Measurements from ENCODE around the gene SLC12A6.

DNA sequence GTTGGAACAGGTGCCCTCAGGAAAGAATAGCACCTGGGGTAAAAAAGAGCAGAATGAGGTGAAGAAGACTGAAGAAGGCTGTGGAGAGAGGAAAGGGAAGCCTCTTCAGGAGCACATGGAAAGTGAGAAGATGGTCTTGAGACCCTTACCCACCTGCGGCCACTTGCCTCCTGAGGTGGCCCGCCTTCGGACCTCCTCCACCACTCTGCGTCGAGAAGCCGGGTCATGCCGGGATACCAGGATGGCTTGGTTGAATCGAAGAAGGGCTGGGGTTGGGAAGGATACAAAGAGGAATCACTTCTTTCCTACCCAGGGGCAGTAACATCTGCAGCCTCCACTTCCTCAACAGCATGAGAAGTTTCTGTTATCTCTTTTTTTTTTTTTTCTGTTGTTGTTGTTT lies 26.5 kb upstream of the SLC12A6 start:
- TF ChIP-seq ZBTB7A (CRISPR knock-in tag; IDR thresholded peaks at IDR 0.05) (no peak), ZNF205 (CRISPR knock-in tag; IDR thresholded peaks at IDR 0.05) (no peak), KAT2B (IDR thresholded peaks at IDR 0.05; ENCODE audit: borderline replicate concordance, low read depth, low read length) (no peak), ZNF3 (CRISPR knock-in tag; IDR thresholded peaks at IDR 0.05) (no peak), POLR2A (IDR thresholded peaks at IDR 0.05; ENCODE audit: insufficient read depth in 1 of 2, low read depth in 2 of 2, low read length in 2 of 2) (no peak), ATF1 (CRISPR knock-in tag; IDR thresholded peaks at IDR 0.05) (no peak), FLYWCH1 (CRISPR knock-in tag; IDR thresholded peaks at IDR 0.05) (no peak), HNF4G (IDR thresholded peaks at IDR 0.05; ENCODE audit: borderline replicate concordance, low read depth, low read length) (no peak), HNF4G (CRISPR knock-in tag; IDR thresholded peaks at IDR 0.05; ENCODE audit: borderline replicate concordance, low read depth) (no peak)
- TF ChIP-seq, protein P1, sequence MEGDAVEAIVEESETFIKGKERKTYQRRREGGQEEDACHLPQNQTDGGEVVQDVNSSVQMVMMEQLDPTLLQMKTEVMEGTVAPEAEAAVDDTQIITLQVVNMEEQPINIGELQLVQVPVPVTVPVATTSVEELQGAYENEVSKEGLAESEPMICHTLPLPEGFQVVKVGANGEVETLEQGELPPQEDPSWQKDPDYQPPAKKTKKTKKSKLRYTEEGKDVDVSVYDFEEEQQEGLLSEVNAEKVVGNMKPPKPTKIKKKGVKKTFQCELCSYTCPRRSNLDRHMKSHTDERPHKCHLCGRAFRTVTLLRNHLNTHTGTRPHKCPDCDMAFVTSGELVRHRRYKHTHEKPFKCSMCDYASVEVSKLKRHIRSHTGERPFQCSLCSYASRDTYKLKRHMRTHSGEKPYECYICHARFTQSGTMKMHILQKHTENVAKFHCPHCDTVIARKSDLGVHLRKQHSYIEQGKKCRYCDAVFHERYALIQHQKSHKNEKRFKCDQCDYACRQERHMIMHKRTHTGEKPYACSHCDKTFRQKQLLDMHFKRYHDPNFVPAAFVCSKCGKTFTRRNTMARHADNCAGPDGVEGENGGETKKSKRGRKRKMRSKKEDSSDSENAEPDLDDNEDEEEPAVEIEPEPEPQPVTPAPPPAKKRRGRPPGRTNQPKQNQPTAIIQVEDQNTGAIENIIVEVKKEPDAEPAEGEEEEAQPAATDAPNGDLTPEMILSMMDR (CRISPR knock-in tag; IDR thresholded peaks at IDR 0.05), result no peak
- TF ChIP-seq, protein P2, sequence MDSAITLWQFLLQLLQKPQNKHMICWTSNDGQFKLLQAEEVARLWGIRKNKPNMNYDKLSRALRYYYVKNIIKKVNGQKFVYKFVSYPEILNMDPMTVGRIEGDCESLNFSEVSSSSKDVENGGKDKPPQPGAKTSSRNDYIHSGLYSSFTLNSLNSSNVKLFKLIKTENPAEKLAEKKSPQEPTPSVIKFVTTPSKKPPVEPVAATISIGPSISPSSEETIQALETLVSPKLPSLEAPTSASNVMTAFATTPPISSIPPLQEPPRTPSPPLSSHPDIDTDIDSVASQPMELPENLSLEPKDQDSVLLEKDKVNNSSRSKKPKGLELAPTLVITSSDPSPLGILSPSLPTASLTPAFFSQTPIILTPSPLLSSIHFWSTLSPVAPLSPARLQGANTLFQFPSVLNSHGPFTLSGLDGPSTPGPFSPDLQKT (CRISPR knock-in tag; IDR thresholded peaks at IDR 0.05; ENCODE audit: borderline replicate concordance), result no peak
- TF ChIP-seq, protein P3, sequence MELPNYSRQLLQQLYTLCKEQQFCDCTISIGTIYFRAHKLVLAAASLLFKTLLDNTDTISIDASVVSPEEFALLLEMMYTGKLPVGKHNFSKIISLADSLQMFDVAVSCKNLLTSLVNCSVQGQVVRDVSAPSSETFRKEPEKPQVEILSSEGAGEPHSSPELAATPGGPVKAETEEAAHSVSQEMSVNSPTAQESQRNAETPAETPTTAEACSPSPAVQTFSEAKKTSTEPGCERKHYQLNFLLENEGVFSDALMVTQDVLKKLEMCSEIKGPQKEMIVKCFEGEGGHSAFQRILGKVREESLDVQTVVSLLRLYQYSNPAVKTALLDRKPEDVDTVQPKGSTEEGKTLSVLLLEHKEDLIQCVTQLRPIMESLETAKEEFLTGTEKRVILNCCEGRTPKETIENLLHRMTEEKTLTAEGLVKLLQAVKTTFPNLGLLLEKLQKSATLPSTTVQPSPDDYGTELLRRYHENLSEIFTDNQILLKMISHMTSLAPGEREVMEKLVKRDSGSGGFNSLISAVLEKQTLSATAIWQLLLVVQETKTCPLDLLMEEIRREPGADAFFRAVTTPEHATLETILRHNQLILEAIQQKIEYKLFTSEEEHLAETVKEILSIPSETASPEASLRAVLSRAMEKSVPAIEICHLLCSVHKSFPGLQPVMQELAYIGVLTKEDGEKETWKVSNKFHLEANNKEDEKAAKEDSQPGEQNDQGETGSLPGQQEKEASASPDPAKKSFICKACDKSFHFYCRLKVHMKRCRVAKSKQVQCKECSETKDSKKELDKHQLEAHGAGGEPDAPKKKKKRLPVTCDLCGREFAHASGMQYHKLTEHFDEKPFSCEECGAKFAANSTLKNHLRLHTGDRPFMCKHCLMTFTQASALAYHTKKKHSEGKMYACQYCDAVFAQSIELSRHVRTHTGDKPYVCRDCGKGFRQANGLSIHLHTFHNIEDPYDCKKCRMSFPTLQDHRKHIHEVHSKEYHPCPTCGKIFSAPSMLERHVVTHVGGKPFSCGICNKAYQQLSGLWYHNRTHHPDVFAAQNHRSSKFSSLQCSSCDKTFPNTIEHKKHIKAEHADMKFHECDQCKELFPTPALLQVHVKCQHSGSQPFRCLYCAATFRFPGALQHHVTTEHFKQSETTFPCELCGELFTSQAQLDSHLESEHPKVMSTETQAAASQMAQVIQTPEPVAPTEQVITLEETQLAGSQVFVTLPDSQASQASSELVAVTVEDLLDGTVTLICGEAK (IDR thresholded peaks at IDR 0.05), result no peak
- TF ChIP-seq, protein P3 (CRISPR knock-in tag; IDR thresholded peaks at IDR 0.05), result no peak
- TF ChIP-seq, protein P4, sequence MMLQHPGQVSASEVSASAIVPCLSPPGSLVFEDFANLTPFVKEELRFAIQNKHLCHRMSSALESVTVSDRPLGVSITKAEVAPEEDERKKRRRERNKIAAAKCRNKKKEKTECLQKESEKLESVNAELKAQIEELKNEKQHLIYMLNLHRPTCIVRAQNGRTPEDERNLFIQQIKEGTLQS (CRISPR knock-in tag; IDR thresholded peaks at IDR 0.05), result no peak

Measured in HepG2 (cell line).